Umbilical cord (tissue), 2 donors: ENCODE measurements around the gene ZNF366. TPM values are rescaled to one million over a fixed set of nuclear protein-coding genes. Genes with fewer than 3 reads are reported as not detected.

Experiments
- DNase-seq: peaks from one replicate; pipeline ENCODE4 v3.0.0-alpha.2; 2015; ENCODE audit warnings: low spot score
- total RNA-seq: library from RNA; depleted of rRNA; stranded (reverse); fragments of >200 nt; gene quantifications from one replicate; pipeline ENCODE4 v1.2.3, GENCODE V29; 2014; ENCODE audit warnings: low replicate concordance; ENCODE audit not compliant: insufficient read depth

Gene ZNF366
- total RNA-seq, 1 donor from 2014 or later = 0.96 TPM

DNA sequence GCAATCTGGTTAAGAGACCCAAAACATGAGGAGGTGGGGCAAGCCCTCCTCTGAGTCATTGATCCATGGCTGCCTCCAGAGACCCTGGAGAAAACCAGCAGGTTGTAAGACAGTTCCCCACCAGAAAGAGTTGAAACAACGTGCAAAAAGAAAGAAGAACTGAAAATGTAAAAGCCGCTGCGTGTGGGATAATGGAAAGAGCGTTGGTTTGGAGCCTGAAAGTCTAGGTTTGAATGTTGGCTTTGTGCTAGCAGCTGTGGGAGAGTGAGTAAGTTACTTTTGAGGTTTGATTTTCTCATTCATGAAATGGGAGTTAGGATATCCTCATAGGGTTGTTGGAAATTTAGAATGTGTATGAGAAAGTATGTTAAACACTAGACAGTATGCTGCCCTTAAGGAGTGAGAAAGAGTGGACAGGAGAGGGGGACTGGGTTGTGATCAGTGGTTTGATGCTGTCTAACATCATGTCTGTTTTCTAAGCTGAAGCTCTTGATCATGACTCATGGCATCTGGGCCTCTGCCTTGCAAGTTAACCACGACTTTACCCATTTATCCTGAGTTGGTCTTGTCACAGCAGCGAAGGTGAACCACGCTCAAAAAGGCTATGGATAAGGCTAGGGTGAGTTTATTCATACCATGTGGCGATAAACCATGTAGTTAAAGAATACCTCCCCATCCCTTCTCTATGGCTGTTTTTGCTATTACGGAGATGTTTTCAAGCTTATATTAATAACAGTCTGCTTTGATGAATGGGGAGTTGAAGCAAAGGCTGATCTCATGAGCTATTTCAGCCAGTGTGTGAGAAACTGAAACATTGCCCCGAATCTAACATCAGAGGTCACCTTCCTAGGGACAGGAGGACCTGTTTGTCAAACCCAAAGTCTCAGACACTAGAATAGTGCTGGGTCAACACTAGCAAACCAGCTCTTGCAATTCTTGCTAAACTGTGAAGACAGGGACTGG lies 41.3 kb downstream of the ZNF366 start:
- DNase-seq = no peak

GRCh38 chr5:72465066-72465465 lies 42.1 kb downstream of the ZNF366 start:
- DNase-seq = no peak

DNA sequence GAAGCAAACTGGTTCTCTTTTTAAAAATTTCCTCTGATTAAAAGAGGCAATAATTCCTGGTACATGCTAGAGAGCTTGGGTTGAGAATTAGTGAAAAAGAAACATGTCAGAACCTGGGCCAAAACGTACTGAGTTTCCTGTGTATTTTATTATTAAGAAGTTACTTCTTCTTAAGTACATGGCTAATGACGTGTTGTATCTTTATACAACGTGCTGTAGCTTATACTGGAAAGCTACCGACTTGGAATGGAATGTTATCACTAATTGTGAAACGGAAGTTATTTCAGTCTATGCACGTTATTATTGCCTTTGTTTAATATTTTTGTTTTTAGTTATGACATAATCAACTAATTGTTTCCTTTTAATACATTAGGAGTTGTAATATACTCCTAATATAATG lies 43.1 kb downstream of the ZNF366 start:
- DNase-seq = no peak

GRCh38 chr5:72463449-72464052 lies 43.7 kb downstream of the ZNF366 start:
- no peak for DNase-seq

DNA sequence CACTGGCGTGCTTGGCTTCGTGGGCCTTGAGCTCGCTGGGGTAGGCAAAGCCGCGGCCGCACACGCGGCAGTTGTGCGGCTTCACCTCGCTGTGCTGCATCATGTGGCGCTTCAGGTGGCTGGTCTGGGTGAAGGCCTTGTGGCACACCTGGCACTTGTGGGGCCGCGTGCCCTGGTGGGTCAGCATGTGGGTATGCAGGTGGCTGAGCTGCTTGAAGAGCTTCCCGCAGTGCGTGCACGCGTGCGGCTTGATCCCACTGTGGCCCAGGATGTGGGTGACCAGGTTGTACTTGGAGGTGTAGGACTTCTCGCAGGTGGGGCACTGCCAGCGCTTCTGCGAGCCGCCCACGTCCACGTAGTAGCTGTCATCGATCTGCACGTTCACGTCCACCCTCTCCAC lies 46.8 kb downstream of the ZNF366 start:
- DNase-seq = no peak

DNA sequence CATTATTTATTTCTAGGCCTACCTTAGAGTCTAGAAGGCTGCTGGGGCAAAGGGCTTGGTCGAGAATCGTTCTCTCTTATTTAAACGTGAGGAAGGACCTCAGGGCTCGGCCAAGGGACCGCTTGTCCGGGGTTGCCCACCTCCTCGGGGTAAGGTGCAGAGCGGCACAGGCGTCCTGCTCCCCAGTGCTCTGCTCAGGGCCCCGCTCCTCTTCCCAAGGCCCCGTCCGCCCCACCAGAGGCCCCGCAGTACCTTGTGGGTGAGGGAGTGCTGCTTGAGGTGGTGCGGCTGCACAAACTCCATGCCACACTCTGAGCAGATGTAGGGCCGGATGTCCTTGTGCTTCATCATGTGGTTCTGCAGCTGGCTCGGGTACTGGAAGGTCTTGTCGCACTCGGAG lies 47.3 kb downstream of the ZNF366 start:
- DNase-seq = no peak

DNA sequence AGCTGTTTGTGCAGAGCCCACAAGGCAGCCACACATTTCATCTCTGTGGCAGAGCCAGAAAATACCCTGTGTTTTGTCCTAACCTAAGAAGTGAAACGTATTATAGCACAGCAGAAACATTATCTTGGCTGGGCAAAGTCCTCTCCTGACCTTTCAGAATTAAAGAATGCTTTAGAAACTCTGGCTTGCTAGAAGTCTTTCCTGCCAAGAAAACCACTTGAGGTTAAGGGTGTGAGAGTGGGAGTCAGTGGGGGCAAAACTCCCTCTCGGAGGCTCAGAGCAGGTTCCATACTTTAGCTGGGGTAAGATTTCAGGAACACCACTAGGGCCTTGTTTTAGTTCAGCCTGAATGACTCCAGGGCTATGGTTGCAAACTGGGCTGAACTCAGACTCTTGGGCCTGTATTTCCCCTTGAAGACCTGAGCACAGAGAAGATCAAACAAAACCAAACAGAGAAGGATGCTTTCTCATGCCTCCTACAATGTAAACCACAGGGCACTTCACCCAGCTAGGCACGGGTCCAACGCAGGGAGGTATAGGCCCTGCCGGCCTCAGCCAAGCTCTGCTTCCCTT lies 48.0 kb downstream of the ZNF366 start:
- no peak for DNase-seq

GRCh38 chr5:72458407-72458806 lies 48.8 kb downstream of the ZNF366 start:
- DNase-seq = no peak

- no peak for DNase-seq
These were observed 49.7 kb downstream of the ZNF366 start for GRCh38 chr5:72457491-72457890.

- DNase-seq = peak; percentile 52
These were observed 50.7 kb downstream of the ZNF366 start for GRCh38 chr5:72456391-72457074.

DNA sequence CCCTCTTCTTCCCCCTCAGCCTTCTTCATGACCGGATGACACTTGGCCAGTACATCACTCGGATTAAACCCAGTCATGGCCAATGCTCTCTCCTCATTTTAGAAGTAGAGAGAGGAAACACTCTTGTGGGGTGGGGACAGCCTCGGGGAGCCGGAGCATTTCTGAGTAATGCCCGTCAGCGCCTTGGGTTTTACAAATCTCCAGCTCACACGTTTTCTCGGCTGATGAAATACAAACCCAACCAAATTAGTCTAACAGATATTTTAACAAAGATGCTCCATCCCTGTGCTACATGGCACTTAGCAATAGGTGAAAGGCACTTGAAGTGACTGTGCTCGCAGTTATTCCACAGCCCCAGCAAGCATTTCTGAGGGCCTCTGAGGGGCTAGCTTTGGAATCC lies 51.7 kb downstream of the ZNF366 start:
- DNase-seq = no peak

DNA sequence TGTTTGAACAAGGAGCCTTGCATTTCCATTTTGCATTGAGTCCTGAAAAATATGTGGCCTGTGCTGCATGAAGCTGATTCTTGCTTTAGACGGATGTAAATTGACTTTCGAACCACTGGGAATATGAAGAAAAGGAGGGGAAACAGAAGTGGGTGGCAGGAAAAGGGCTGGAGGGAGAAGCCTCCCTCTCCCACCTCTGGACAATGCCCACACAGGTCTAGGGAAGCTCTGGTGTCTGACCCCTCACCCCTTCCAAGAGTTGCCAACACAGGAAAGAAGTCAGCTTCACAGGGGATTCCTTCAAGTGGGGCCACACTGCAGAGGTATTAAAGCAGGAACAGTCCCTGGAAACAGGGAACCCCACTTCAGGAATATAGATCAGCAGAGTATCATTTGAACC lies 52.2 kb downstream of the ZNF366 start:
- no peak for DNase-seq

GRCh38 chr5:72453246-72453775 lies 53.9 kb downstream of the ZNF366 start:
- no peak for DNase-seq

GRCh38 chr5:72452515-72453245 lies 54.5 kb downstream of the ZNF366 start:
- peak; percentile 95 for DNase-seq

DNA sequence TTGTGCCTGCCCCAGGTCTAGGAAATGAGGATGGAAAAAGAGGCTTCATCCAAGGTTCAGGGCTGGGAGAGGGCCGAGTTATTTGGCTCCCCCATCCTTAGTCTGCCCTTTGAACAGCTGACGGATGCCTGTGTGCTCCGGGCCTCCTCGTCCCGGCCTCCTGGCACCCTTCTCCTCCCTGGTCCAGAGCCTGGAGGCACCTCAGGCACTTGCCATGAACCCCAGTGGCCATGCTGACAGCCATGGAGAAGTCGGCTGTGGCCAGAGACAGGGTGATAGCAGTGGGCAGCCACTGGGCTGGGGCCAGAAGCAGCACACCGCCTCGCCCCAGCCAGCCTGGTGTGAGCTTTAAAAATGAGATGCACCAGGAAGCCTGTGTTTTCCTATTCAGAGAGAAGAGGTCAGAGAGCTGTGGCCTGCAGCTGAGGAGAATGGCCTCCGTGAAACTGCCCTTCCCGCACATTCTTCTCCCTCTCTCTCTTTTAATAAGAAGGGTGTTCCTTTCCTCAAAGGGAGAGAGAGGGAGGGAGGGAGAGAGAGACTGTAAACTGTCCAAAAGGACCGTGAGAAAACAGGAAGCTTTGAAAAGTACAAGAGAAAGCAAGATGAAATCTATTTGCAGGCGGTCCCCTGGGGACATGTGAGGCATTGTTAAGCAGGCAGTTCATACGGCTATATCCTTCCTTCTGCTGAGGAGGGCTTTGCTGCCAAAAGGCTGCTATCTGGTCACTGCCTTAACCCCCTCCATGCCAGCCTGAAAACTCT lies 55.3 kb downstream of the ZNF366 start:
- peak; percentile 90 for DNase-seq

GRCh38 chr5:72448368-72448767 lies 58.8 kb downstream of the ZNF366 start:
- no peak for DNase-seq

- DNase-seq = no peak
These were observed 59.5 kb downstream of the ZNF366 start for GRCh38 chr5:72447751-72448150.

- DNase-seq = no peak
These were observed 61.2 kb downstream of the ZNF366 start for GRCh38 chr5:72445969-72446368.

- DNase-seq = no peak
These were observed 63.3 kb downstream of the ZNF366 start for GRCh38 chr5:72443883-72444282.

- DNase-seq = no peak
These were observed 65.2 kb downstream of the ZNF366 start for GRCh38 chr5:72441862-72442540.
